ENCODE data around the gene CROCC2. TPM values are rescaled to one million over a fixed set of nuclear protein-coding genes. Genes with fewer than 3 reads are reported as not detected.

CROCC2 gene
- polyA plus RNA-seq, 1 experiment = not detected

- Histone ChIP-seq H3K4me3 (ENCODE audit: low read depth, low read length) (no peak overlapping the region), H3K27ac (ENCODE audit: low read depth, low read length) (no peak overlapping the region), H3K27me3 (ENCODE audit: control insufficient read depth, insufficient read depth, low read length) (peaks cover 20% of the 10 kb centered on the region), H3K9me3 (ENCODE audit: control insufficient read depth, insufficient read depth, low read length) (no peaks in the 10 kb centered on the region; the same call in 1 of the 2 replicates)
- no peak for DNase-seq (ENCODE audit: low read depth, low spot score)
- ChIA-PET CTCF (no interaction called here), POLR2A (no interaction called here)
- TF ChIP-seq, protein P1, sequence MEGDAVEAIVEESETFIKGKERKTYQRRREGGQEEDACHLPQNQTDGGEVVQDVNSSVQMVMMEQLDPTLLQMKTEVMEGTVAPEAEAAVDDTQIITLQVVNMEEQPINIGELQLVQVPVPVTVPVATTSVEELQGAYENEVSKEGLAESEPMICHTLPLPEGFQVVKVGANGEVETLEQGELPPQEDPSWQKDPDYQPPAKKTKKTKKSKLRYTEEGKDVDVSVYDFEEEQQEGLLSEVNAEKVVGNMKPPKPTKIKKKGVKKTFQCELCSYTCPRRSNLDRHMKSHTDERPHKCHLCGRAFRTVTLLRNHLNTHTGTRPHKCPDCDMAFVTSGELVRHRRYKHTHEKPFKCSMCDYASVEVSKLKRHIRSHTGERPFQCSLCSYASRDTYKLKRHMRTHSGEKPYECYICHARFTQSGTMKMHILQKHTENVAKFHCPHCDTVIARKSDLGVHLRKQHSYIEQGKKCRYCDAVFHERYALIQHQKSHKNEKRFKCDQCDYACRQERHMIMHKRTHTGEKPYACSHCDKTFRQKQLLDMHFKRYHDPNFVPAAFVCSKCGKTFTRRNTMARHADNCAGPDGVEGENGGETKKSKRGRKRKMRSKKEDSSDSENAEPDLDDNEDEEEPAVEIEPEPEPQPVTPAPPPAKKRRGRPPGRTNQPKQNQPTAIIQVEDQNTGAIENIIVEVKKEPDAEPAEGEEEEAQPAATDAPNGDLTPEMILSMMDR (IDR thresholded peaks at IDR 0.05; ENCODE audit: low read depth, low read length) = no peak
Observed at GRCh38 chr2:240947176-240947575, 41.0 kb downstream of the CROCC2 start.

DNA sequence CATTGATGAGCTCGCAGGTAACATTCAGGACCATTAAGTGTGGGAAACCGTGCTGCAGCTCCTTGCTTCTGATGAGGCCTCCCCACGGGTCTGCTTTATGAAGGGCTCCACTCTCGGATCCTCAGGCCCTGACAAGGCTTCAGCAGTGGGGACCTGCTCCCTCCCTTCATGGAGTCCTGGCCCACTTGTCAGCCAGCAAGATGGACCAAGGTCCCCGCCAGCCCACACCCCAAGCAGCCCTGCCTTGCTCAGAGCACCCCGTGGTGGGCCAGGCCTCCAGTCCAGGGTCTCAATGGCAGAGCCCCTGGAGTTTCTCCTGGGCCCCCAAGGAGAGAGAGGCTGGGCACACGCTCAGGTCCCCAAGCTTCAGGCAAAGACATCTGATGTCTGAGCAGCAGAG is 41.5 kb downstream of the CROCC2 start:
- no peak overlapping the region for H3K27ac ChIP-seq (ENCODE audit: low read depth, low read length)
- TF ChIP-seq, protein P1 (IDR thresholded peaks at IDR 0.05; ENCODE audit: low read depth, low read length) = no peak
- H3K9me3 ChIP-seq (ENCODE audit: control insufficient read depth, insufficient read depth, low read length) = no peaks in the 10 kb centered on the region; the same call in 1 of the 2 replicates
- ChIA-PET POLR2A (no interaction called here), CTCF (no interaction called here)
- H3K27me3 ChIP-seq (ENCODE audit: control insufficient read depth, insufficient read depth, low read length) = peaks cover 23% of the 10 kb centered on the region
- DNase-seq (ENCODE audit: low read depth, low spot score) = no peak
- no peak overlapping the region for H3K4me3 ChIP-seq (ENCODE audit: low read depth, low read length)

DNA sequence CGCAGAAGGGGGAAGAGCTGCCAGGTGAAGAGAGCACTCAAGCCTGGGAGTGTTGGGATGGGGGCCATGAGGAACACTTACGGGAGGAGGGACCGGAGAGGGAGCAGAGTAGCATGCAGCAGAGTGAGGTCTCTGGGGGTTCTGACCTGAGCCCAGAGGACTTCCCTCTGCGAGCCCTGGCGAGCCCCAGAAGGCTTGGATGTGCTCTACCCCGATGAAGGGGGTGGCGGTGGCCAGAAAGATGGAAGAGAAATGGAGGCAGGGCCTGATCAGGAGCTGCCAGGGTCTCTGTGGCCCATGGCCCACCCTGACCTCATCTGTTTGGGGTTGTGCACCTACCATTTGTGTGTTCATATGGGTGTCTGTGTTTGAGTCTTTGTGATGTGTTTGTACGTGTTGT is 42.0 kb downstream of the CROCC2 start:
- CTCF ChIA-PET = no interaction called here
- H3K27me3 ChIP-seq (ENCODE audit: control insufficient read depth, insufficient read depth, low read length) = peaks cover 26% of the 10 kb centered on the region

DNA sequence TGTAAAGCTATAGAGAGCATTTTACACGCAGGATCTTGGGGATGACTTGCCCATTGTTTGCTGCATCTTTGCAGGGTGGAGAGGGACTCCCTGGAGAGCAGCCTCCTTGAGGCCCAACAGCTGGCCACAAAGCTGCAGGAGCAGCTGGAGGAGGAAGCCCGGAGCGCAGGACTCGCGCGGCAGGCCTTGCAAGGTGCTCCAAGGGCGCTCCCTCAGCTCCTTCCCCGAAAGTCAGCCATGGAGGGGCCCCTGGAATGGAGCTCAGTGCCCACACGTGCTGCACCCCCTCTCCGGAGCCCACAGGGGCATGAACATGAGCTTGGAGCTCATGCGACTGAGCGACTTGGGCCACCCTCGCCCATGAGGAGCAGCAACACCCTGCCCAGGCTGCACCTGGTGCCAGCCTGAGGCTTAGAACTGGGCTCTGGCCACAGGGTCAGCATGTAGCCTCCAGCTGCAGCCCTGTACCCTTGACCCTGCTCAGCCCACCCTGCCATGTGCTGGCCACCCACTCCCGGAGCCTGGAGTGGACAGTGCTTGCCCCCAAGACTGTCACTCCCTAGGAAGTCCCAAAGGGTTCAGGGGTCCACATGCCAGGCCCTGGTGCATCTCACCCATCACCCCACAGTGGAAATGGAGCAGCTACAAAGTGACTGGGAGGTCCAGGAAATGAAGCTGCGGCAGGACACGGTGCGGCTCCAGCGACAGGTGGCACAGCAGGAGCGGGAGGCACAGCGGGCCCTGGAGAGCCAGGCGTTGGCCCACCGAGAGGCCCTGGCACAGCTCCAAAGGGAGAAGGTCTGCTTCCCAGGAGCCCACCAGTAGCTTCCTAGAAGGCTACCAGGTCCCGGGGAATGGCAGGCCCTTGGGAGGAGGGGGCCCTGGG is 43.0 kb downstream of the CROCC2 start:
- H3K4me3 ChIP-seq (ENCODE audit: low read depth, low read length) = no peak overlapping the region
- TF ChIP-seq, protein P1 (IDR thresholded peaks at IDR 0.05; ENCODE audit: low read depth, low read length) = no peak
- no peak for DNase-seq (ENCODE audit: low read depth, low spot score)
- H3K9me3 ChIP-seq (ENCODE audit: control insufficient read depth, insufficient read depth, low read length) = no peaks in the 10 kb centered on the region; the same call in 1 of the 2 replicates
- ChIA-PET POLR2A (no interaction called here), CTCF (no interaction called here)
- no peak overlapping the region for H3K27ac ChIP-seq (ENCODE audit: low read depth, low read length)
- H3K27me3 ChIP-seq (ENCODE audit: control insufficient read depth, insufficient read depth, low read length) = peaks cover 33% of the 10 kb centered on the region

More for the DNA sequence above, 42.0 kb downstream of the CROCC2 start:
- Histone ChIP-seq H3K27ac (ENCODE audit: low read depth, low read length) (no peak overlapping the region), H3K4me3 (ENCODE audit: low read depth, low read length) (no peak overlapping the region), H3K9me3 (ENCODE audit: control insufficient read depth, insufficient read depth, low read length) (no peaks in the 10 kb centered on the region; the same call in 1 of the 2 replicates)
- POLR2A ChIA-PET = no interaction called here
- no peak for DNase-seq (ENCODE audit: low read depth, low spot score)
- TF ChIP-seq, protein P1 (IDR thresholded peaks at IDR 0.05; ENCODE audit: low read depth, low read length) = no peak

Measured in AG04450 (cell line).